ENCODE measurements around the gene TAF6L. TPM values are rescaled to one million over a fixed set of nuclear protein-coding genes. Genes with fewer than 3 reads are reported as not detected.

The TAF6L gene
- total RNA-seq, 1 experiment from 2014 or later = 42.1 TPM

- H3K4me1 Mint-ChIP-seq = peaks cover 12% of the 10 kb centered on the region
- no peaks in the 10 kb centered on the region for H3K9me3 Mint-ChIP-seq
- ChIA-PET CTCF (no interaction called here), POLR2A (no interaction called here)
- H3K36me3 Mint-ChIP-seq = peaks cover 57% of the 10 kb centered on the region
- TF ChIP-seq E2F5 (CRISPR knock-in tag; IDR thresholded peaks at IDR 0.05) (no peak), NFE2L1 (CRISPR knock-in tag; IDR thresholded peaks at IDR 0.05) (no peak), ZBTB43 (CRISPR knock-in tag; IDR thresholded peaks at IDR 0.05) (no peak), CTCF (IDR thresholded peaks at IDR 0.05) (no peak), ZNF423 (CRISPR knock-in tag; IDR thresholded peaks at IDR 0.05) (no peak), NR2C2 (CRISPR knock-in tag; IDR thresholded peaks at IDR 0.05) (no peak), SMAD3 (CRISPR knock-in tag; IDR thresholded peaks at IDR 0.05; ENCODE audit: borderline replicate concordance) (no peak), CREB1 (CRISPR knock-in tag; IDR thresholded peaks at IDR 0.05) (no peak), USF2 (CRISPR knock-in tag; IDR thresholded peaks at IDR 0.05) (no peak), NFYB (CRISPR knock-in tag; conservative IDR thresholded peaks at IDR 0.05; ENCODE audit: low read depth) (no peak), ZNF671 (CRISPR knock-in tag; IDR thresholded peaks at IDR 0.05) (no peak), MXD4 (CRISPR knock-in tag; IDR thresholded peaks at IDR 0.05; ENCODE audit: borderline replicate concordance) (no peak), E2F1 (CRISPR knock-in tag; IDR thresholded peaks at IDR 0.05) (no peak), PRDM15 (CRISPR knock-in tag; IDR thresholded peaks at IDR 0.05) (no peak), GTF2I (CRISPR knock-in tag; conservative IDR thresholded peaks at IDR 0.05) (no peak), ATF6 (CRISPR knock-in tag; IDR thresholded peaks at IDR 0.05) (no peak), ZNF416 (CRISPR knock-in tag; IDR thresholded peaks at IDR 0.05) (no peak), TCF7 (CRISPR knock-in tag; IDR thresholded peaks at IDR 0.05; ENCODE audit: low read depth) (no peak)
- H3K27me3 Mint-ChIP-seq (ENCODE audit: low read depth) = no peaks in the 10 kb centered on the region
- no peak for ATAC-seq
- no peak overlapping the region for H3K27ac Mint-ChIP-seq
- H3K4me3 Mint-ChIP-seq = no peak overlapping the region
- DNase-seq (ENCODE audit: low spot score) = no peak
Measured at GRCh38 chr11:62801071-62801470, 29.9 kb downstream of the TAF6L start.

Measured in WTC11 (cell line).